ENCODE measurements around the gene PARVB.
A peak's percentile ranks its signal among the peaks of the same experiment; 100 is the strongest.

Gene PARVB

DNA sequence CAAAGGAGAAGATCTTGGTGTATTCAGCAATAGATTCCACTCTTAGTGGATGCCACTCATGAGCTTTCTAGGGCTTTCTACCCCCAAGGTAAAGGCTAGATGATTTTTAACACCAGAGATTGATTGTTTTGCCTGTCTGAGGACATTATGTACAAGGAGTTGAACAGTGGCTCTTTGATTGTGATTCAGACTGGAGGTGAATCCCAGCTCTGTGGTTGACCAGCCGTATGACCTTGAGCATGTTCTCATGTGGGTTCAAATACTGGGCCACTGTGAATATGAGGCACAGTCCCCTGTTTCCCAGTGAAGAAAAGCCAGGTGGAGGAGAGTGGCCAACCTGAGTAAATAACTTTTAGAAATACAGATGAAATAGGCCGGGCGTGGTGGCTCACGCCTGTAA is 24.0 kb upstream of the PARVB start:
- DNase-seq (ENCODE audit: low read depth, low spot score): no peak
- TF ChIP-seq, protein P1, sequence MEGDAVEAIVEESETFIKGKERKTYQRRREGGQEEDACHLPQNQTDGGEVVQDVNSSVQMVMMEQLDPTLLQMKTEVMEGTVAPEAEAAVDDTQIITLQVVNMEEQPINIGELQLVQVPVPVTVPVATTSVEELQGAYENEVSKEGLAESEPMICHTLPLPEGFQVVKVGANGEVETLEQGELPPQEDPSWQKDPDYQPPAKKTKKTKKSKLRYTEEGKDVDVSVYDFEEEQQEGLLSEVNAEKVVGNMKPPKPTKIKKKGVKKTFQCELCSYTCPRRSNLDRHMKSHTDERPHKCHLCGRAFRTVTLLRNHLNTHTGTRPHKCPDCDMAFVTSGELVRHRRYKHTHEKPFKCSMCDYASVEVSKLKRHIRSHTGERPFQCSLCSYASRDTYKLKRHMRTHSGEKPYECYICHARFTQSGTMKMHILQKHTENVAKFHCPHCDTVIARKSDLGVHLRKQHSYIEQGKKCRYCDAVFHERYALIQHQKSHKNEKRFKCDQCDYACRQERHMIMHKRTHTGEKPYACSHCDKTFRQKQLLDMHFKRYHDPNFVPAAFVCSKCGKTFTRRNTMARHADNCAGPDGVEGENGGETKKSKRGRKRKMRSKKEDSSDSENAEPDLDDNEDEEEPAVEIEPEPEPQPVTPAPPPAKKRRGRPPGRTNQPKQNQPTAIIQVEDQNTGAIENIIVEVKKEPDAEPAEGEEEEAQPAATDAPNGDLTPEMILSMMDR (IDR thresholded peaks at IDR 0.05; ENCODE audit: insufficient read depth, low read length, missing control alignments): no peak
- CTCF ChIA-PET: no interaction called here
- POLR2A ChIA-PET: interaction anchor here (0.6 kb wide), 1 partner anchor 625 kb away, joined by 3 read pairs; no protein-coding TSS in a partner anchor
- H3K4me3 ChIP-seq (ENCODE audit: low read depth, low read length): no peak overlapping the region

DNA sequence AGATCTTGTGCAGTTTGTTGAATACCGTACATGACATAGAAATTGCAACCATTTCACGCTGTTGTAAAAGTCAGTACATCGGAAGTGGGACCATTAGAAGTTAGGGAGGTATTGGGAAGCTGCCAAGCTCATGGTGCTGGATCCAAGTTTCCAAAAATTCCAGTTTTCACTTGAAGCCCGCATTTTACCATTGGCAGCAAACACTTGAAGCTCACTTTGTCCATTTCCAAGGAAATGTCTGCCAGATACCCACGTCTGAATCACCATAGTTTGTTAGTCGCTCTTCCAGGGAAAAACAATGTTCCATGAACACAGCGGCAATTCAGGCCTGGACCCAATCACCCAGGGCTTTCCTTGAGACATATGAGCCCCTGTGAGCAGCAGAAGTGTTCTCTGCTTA is 22.6 kb upstream of the PARVB start:
- no peak overlapping the region for H3K4me3 ChIP-seq (ENCODE audit: low read depth, low read length)
- CTCF ChIA-PET: interaction anchor here (1.1 to 9.8 kb wide), 3 partner anchors 8 to 84 kb away, joined by 3 to 95 read pairs (median 7); no protein-coding TSS in a partner anchor
- no peak for DNase-seq (ENCODE audit: low read depth, low spot score)
- TF ChIP-seq, protein P1 (IDR thresholded peaks at IDR 0.05; ENCODE audit: insufficient read depth, low read length, missing control alignments): no peak
- POLR2A ChIA-PET: interaction anchor here (0.7 kb wide), 1 partner anchor 103 kb away, joined by 3 read pairs; no protein-coding TSS in a partner anchor

DNA sequence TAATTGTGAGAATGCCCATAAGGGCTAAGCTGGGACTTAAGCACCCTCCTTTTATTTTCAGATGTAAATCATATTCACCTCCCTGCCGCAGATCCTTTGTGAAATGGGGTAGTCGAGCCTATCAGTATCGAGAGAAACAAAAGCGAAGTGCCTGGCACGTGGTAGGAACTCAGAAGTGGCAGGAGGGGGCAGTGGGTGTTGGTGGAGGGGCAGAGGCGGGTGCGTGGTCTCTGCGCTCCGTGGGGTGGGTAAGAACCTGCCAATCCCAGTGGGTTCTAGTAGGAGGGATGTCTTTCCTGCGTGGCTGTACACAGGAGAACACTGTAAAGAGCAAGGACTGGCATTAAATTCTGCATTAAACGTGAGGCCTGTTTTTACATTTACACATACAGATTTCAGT is 21.8 kb upstream of the PARVB start:
- TF ChIP-seq, protein P1 (IDR thresholded peaks at IDR 0.05; ENCODE audit: insufficient read depth, low read length, missing control alignments): no peak
- H3K4me3 ChIP-seq (ENCODE audit: low read depth, low read length): no peak overlapping the region
- DNase-seq (ENCODE audit: low read depth, low spot score): no peak
- ChIA-PET POLR2A (interaction anchor here (0.7 kb wide), 1 partner anchor 104 kb away, joined by 3 read pairs; no protein-coding TSS in a partner anchor), CTCF (interaction anchor here (1.1 to 9.8 kb wide), 3 partner anchors 8 to 83 kb away, joined by 3 to 95 read pairs (median 7); no protein-coding TSS in a partner anchor)

DNA sequence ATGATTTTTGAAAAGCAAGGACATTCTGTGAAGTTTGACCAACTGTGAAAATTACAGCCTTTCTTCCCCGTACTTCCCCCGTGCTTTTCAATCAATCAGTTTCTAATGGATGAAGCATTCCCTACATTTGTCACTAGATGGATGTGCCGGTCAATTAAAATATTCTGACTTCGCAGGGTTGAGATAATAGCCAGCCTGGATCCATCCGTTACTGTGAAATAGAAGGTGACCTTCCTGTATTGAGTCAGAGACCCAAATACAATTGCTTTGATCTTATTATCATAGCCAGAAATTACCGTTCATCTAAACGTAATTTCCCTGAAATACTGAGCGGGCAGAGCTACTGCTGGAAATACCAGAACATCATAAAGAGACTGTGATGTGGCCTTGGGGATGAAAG is 21.1 kb upstream of the PARVB start:
- ChIA-PET CTCF (interaction anchor here (2.1 to 9.8 kb wide), 2 partner anchors 9 to 12 kb away, joined by 7 to 95 read pairs; no protein-coding TSS in a partner anchor), POLR2A (no interaction called here)
- H3K4me3 ChIP-seq (ENCODE audit: low read depth, low read length): no peak overlapping the region
- no peak for DNase-seq (ENCODE audit: low read depth, low spot score)
- TF ChIP-seq, protein P1 (IDR thresholded peaks at IDR 0.05; ENCODE audit: insufficient read depth, low read length, missing control alignments): no peak

DNA sequence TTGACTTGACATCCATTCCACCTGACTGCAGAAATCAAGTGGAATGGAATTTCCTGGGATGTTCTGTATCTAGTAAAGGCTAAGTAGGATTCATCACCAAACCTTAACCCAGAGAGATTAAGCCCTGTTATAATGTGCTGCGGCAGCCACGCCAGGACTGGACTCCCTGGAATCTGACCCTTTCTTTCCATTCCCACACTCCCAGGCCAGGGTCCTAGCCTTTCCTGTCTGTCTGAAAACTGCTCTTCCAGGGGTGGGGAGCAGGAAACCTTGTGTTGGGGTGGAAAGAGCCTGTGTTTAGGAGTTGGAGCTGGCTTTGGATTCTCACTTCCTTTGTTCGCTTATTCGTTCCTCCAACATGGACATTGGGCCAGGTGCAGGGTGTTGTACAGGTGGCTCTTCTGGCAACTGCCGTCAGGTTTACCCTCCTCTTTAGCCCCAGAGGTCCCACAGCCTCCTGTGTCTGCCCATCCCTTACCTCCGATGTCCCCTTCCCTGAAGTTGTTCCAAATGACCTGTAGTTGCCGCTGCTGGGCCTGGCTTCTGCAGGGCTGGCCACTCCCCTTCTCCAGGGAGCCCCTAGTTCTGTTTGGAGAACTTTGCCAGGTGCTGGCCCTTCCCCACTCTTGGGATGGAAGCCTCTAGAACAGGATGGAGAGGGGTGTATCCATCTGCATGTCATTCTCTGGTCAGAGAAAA is 20.5 kb upstream of the PARVB start:
- no peak overlapping the region for H3K4me3 ChIP-seq (ENCODE audit: low read depth, low read length)
- ChIA-PET POLR2A (interaction anchor here (0.6 kb wide), 1 partner anchor 67 kb away, joined by 3 read pairs; no protein-coding TSS in a partner anchor), CTCF (interaction anchor here (1.1 to 9.8 kb wide), 5 partner anchors 10 to 622 kb away, joined by 4 to 95 read pairs (median 7); no protein-coding TSS in a partner anchor)
- TF ChIP-seq, protein P1 (IDR thresholded peaks at IDR 0.05; ENCODE audit: insufficient read depth, low read length, missing control alignments): peak; percentile 10
- no peak for DNase-seq (ENCODE audit: low read depth, low spot score)

DNA sequence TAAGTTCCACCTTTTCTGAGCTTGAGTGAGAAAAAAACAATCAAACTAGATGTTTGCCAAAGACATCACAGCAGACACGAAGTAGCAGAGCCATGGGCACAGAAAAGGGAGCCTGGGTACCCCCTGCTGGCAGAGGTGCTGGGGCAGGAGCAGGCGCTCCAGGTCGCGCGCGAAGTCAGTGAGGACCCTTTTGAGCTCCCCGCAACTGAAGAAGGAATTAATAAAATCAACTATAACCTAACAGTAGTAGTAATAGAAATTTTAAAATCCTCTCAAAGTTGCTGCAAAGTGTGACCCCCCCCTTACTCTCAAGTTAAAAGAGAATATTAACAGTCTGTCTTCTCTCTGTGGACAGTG is 20.0 kb upstream of the PARVB start:
- TF ChIP-seq, protein P1 (IDR thresholded peaks at IDR 0.05; ENCODE audit: insufficient read depth, low read length, missing control alignments): no peak
- ChIA-PET CTCF (interaction anchor here (1.1 to 9.8 kb wide), 6 partner anchors 10 to 622 kb away, joined by 4 to 95 read pairs (median 6); no protein-coding TSS in a partner anchor), POLR2A (interaction anchor here (0.6 kb wide), 1 partner anchor 66 kb away, joined by 3 read pairs; no protein-coding TSS in a partner anchor)
- no peak overlapping the region for H3K4me3 ChIP-seq (ENCODE audit: low read depth, low read length)
- no peak for DNase-seq (ENCODE audit: low read depth, low spot score)
